Glutamatergic neuron (in vitro differentiated cells): ENCODE data around the gene CASQ2. TPM values are rescaled to one million over a fixed set of nuclear protein-coding genes. Genes with fewer than 3 reads are reported as not detected.

Experiments
- DNase-seq: peaks from one replicate; pipeline ENCODE4 v3.0.0; 2022
- H3K27ac Mint-ChIP-seq: one replicate; pipeline ENCODE4 v1.8.0; 2020; ENCODE audit warnings: mild to moderate bottlenecking, mixed read lengths, inconsistent platforms; ENCODE audit not compliant: unreplicated experiment
- H3K27me3 Mint-ChIP-seq: one replicate; pipeline ENCODE4 v1.8.0; 2020; ENCODE audit warnings: mild to moderate bottlenecking, moderate library complexity, mixed read lengths, inconsistent platforms; ENCODE audit not compliant: unreplicated experiment
- H3K36me3 Mint-ChIP-seq: one replicate; pipeline ENCODE4 v1.8.0; 2020; ENCODE audit warnings: mild to moderate bottlenecking, mixed read lengths, inconsistent platforms; ENCODE audit not compliant: unreplicated experiment
- H3K4me1 Mint-ChIP-seq: one replicate; pipeline ENCODE4 v1.8.0; 2020; ENCODE audit warnings: mild to moderate bottlenecking, low read depth, mixed read lengths, inconsistent platforms; ENCODE audit not compliant: unreplicated experiment
- H3K4me3 Mint-ChIP-seq: one replicate; pipeline ENCODE4 v1.8.0; 2020; ENCODE audit warnings: mild to moderate bottlenecking, mixed read lengths, inconsistent platforms; ENCODE audit not compliant: unreplicated experiment
- H3K9me3 Mint-ChIP-seq: one replicate; pipeline ENCODE4 v1.8.0; 2020; ENCODE audit warnings: mild to moderate bottlenecking, moderate library complexity, mixed read lengths, inconsistent platforms; ENCODE audit not compliant: unreplicated experiment
- total RNA-seq: library from RNA; stranded (reverse); fragmentation: NEBNext Ultra II Directional; extraction: Animal tissue kit (Norgen Biotek cat#: 25700); gene quantifications from one replicate; pipeline ENCODE4 v1.2.1, GENCODE V29; 2021; ENCODE audit not compliant: unreplicated experiment
- TF ChIP-seq, protein P1 (sequence below): fragments of 200-600 bp; sonication (generic); IDR thresholded peaks from one replicate; pipeline ENCODE4 v1.5.0; 2021; ENCODE audit not compliant: partially characterized antibody, unreplicated experiment

Gene CASQ2
- total RNA-seq, 1 donor from 2014 or later = not detected

DNA sequence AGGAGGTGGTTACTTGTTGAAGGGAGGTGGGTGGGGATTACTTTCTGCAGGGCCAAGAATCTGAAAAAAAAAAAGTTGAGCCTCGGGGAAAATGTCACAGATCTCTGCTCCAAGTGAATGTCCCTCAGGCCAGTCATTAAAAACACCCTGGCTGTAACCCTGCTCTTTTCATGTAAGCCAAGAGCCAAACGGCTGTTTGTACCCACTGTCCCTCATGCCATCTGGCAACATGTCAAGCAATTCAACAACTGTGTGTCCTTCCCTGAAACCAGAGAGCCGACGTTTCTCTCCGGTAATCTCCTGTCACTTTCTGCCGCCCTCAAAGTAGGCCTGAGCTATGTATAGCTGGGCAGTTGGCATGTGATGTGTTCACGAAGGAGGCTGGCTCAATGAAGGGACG lies 14.7 kb downstream of the CASQ2 start:
- Mint-ChIP-seq H3K4me3 (no peak overlapping the region), H3K4me1 (peaks cover 3% of the 10 kb centered on the region), H3K9me3 (no peaks in the 10 kb centered on the region), H3K36me3 (peaks cover 12% of the 10 kb centered on the region), H3K27ac (no peak overlapping the region), H3K27me3 (no peaks in the 10 kb centered on the region)
- no peak for DNase-seq
- TF ChIP-seq, protein P1, sequence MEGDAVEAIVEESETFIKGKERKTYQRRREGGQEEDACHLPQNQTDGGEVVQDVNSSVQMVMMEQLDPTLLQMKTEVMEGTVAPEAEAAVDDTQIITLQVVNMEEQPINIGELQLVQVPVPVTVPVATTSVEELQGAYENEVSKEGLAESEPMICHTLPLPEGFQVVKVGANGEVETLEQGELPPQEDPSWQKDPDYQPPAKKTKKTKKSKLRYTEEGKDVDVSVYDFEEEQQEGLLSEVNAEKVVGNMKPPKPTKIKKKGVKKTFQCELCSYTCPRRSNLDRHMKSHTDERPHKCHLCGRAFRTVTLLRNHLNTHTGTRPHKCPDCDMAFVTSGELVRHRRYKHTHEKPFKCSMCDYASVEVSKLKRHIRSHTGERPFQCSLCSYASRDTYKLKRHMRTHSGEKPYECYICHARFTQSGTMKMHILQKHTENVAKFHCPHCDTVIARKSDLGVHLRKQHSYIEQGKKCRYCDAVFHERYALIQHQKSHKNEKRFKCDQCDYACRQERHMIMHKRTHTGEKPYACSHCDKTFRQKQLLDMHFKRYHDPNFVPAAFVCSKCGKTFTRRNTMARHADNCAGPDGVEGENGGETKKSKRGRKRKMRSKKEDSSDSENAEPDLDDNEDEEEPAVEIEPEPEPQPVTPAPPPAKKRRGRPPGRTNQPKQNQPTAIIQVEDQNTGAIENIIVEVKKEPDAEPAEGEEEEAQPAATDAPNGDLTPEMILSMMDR = no peak

DNA sequence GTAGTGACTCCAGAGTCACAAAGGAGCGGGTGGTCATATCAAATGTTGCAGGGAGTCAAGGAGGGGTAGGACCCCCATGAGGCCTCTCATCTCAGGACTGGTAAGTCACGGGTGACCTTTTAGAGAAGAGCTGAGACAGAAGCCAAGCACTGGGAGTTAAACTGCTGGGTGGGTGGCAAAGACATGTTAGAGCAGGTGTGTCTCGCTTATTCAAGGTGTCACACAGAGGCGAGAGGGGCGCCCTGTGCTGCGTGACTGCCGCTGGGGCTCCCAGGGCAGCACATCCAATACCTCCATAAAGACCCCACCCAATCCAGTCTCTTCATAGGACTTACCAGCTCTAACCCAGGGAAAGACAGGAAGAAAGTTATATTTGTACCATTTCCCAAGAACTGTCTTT lies 15.2 kb downstream of the CASQ2 start:
- Mint-ChIP-seq H3K4me1 (peaks cover 3% of the 10 kb centered on the region), H3K27ac (no peak overlapping the region), H3K27me3 (no peaks in the 10 kb centered on the region), H3K4me3 (no peak overlapping the region), H3K36me3 (peaks cover 12% of the 10 kb centered on the region), H3K9me3 (no peaks in the 10 kb centered on the region)
- TF ChIP-seq, protein P1 = no peak
- no peak for DNase-seq

DNA sequence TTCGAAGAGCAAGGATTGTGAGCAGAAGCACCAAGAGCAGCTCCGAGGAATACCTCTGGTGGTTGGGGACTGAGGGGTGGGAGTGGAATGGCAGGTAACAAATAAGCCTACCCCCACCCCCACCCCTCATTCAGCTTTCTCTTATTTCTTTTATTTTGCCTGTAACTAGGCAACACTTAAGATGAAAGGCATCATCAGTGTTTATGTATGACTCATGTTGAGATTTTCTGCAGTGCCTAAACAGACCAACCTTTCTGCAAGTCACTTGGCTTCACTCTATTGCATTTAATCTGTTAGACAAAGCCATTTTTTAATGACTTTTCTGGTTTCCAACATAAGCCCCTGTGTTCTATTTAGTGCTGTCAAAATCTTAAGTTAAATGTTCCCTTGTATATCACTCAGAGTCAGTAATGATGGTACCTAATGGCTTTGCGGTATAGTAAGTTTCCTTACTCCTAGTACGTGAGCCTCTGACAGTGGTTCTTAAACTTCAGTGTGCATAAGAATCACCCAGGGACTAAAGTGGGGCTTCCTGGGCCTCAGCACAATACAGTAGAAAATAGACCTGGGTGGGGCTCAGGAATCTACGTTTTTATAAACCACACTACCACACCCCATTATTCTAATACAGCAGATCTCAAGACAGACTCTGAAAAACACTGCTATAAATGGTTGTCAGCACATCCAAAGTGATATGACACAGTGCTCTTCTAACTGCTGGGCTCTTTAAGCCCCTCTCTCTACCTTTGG lies 19.9 kb downstream of the CASQ2 start:
- Mint-ChIP-seq H3K9me3 (peaks cover 2% of the 10 kb centered on the region), H3K4me3 (no peak overlapping the region), H3K36me3 (peaks cover 12% of the 10 kb centered on the region), H3K4me1 (no peaks in the 10 kb centered on the region), H3K27me3 (no peaks in the 10 kb centered on the region), H3K27ac (no peak overlapping the region)
- TF ChIP-seq, protein P1 = no peak
- no peak for DNase-seq

DNA sequence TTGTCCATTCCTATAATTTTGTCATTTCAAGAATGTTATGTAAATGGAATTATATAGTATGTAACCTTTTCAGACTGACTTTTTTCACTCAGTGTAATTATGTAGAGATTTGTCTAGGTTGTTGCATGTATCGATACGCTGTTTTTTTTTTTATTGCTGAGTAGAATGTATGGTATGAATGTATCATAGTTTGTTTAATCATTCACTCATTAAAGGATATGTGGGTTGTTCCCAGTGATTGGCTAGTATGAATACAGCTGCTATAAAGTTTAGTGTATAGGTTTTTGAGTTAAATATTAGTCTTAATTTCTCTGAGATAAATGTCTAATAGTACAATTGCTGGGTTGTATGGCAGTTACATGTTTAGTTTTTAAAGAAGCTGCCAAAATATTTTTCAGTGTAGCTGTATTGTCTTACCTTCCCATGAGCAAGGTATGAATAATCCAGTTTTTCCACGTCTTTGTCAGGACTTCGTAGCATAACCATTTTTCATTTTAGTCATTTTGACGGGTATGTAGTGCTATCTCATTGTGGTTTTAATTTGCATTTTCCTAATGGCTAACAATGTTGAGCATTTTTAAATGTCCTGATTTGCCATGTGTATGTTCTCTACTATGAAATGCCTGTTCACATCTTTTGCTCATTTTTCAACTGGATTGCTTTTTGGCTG lies 22.4 kb downstream of the CASQ2 start:
- H3K27me3 Mint-ChIP-seq = no peaks in the 10 kb centered on the region
- H3K27ac Mint-ChIP-seq = no peak overlapping the region
- TF ChIP-seq, protein P1 = no peak
- H3K36me3 Mint-ChIP-seq = peaks cover 4% of the 10 kb centered on the region
- H3K9me3 Mint-ChIP-seq = peaks cover 2% of the 10 kb centered on the region
- DNase-seq = no peak
- no peaks in the 10 kb centered on the region for H3K4me1 Mint-ChIP-seq
- no peak overlapping the region for H3K4me3 Mint-ChIP-seq
